ENCODE measurements around the gene RAD23A.

DNA sequence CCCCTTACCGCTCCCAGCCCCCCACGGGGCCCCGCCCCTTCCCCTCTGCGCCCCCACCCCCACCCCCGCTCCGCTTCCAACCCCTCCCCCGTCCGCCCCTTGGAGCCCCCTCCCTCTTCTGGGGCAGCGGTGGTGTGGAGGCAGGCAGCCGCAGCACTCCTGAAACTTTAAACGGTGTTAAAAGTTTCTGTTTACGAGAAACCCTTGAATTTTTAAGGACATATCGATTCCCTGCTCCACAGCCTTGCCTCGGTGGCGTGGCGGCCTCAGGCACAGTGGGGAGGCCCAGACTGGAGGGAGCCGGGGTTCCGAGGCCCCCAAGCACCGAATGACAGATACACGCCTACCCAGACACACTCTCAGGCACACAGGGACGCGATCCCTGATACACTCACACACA lies 44.8 kb downstream of the RAD23A start:
- TF ChIP-seq CTCF (IDR thresholded peaks at IDR 0.05), result no peak
- no peak for TF ChIP-seq EP300 (IDR thresholded peaks at IDR 0.05)

Data from esophagus muscularis mucosa (tissue), 3 donors.